HG03521 (cell line): ENCODE measurements around the gene IQCM.

Source experiments
- ATAC-seq: cut with Tn5 transposase; IDR thresholded peaks from one replicate; pipeline ENCODE4 v1.9.1; 2021; ENCODE audit warnings: mild to moderate bottlenecking, moderate library complexity; ENCODE audit not compliant: unreplicated experiment

The IQCM gene

DNA sequence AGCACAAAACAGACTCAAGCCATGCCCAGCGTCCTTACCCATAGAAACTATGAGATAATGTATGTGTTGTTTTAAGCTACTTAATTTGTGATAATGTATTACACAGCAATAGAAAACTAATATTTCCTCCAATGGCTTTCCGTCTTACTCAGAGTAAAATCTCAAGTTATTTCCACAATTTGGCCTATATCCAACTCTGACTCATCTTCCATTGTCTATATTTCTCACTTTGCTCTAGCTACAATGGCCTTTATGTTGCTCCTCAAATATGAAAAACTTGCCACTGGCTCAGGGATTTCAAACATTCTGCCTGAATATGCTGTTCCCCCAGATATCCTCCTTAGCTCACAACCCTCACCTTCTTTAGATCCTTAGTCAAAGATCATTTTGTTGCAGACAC, 31.6 kb downstream of the IQCM start:
- ATAC-seq: no peak

GRCh38 chr4:149781150-149781549, 34.5 kb downstream of the IQCM start:
- ATAC-seq: no peak

- ATAC-seq: no peak
These were observed 47.2 kb downstream of the IQCM start for GRCh38 chr4:149768477-149768876.

DNA sequence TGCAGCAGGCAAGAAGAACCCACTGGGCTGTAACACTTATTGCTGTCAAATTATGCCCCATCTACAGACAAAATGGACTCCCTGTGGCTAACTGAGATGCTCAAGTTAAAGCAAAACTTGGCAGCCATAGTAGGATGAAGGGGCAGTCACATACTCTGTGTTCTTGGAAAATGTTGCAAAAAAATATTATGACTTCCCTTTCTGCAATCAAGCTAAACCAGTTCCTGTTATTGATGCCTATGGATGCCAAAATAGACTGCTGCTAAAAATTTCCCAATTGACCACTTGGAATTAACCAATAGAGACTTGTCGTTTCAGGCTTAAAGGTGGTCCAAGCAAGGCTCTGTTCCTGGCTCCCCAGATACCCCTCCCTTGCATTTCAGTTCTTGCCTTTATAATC, 49.5 kb downstream of the IQCM start:
- no peak for ATAC-seq

GRCh38 chr4:149765630-149766029, 50.0 kb downstream of the IQCM start:
- no peak for ATAC-seq

GRCh38 chr4:149755969-149756368, 59.7 kb downstream of the IQCM start:
- no peak for ATAC-seq

DNA sequence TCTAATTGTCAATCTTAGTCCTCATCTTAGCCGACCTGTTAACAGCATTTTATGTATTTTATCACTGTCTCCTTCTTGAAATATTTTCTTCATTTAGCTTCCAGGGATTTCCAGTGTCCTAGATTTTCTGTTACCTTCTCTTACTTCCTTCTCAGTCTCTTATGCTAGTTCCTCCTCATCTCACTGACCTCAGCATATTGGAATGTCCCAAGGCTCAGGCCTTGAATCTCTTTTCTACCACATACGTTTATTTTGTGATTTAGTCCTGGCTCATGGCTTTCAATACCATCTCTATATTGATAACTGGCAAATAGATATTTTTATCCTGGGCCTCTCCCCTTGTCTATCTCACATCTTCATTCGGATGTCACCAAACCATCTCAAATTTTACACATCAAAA, 61.1 kb downstream of the IQCM start:
- no peak for ATAC-seq

DNA sequence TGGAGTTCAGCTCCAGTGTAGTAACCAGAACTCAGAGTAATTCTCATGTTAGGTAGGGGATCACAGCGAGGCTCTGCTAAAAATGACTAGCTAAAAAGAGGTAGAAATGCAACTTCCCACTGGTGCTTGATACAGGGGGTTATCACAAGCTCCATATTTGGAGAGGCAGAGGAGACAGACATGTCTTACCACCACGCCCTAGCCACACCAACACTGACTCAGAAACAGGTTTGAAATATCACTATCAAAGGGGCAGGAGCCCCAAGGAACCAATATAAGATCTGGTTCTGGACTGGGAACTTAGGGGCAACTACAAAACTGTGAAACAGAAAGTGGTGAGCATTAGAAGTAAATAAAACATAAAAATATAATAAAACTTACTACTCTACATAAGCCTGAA, 62.9 kb downstream of the IQCM start:
- no peak for ATAC-seq

DNA sequence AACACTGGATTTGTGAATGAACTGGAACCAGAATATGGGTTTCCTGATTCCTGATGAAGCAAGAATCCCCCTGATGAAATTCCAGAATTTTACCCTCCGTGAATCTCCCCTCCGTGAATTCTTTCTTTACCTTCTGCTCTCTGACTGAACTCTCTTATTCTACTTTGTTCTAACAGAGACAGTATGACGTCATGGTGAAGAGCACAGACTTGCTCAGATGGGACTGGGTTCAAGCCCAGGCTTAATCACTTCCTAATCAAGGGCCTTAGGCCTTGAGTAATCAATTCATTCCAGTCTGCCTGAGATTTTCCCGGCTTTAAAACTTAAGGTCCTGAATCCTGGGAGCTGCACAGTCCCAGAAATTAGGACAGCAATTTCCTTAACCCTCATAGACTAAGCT, 64.5 kb downstream of the IQCM start:
- ATAC-seq: no peak

DNA sequence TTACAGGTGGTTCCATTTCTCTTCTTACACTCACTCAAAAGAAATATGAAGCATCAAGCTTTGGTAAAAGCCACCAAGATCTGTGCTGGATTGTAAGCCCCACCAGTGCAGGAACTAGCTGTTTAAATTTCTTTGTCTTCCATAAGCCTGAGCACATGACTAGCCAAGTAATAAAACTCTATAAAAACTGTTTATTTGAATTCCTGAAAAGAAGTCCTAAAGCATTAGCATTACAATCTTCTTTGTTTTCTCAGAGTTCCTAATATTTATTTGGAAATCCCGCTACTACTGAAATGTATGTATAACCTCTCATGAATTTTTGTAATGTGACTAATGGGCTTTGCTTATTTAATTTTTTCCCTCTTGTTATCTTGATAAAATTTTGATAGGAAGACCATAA, 65.9 kb downstream of the IQCM start:
- ATAC-seq: no peak

DNA sequence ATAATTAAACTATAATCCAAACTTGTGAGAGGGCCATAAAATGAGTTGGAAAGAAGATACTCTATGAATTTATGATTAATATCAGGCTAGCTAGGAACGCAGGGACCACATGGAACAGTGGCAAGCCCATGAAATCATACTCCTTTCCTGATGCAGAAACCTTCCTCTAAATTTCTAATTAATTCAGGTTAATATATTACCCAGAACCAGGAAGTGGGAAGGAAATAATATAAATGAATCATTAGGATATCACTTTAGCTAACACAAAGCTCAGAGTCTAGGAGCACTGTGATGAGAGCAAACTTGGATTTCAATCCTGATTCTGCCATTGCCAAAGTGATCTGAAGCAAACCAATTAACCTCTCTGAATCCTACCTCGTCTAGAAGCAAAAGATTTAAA, 68.0 kb downstream of the IQCM start:
- no peak for ATAC-seq

DNA sequence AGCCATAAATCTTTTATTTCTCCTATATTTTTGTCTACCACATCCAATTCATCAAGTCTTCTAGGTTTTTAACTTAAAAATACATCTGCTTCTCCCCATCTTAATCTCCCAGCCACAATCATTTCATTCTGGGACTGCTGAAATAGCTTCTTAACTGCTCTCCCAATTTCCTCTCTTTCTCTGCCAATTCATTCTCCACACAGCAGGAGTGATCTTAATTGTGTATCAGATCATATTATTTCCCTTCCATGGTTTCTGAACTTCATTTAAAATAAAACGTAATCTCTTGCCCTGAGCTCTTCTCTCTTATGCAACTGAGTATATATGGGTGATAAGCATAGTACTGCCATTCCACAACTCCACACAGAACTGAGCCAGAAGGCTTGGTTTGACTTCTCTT, 69.4 kb downstream of the IQCM start:
- ATAC-seq: no peak

- ATAC-seq: no peak
These were observed 74.3 kb downstream of the IQCM start for GRCh38 chr4:149741186-149741831.

- no peak for ATAC-seq
These were observed 77.5 kb downstream of the IQCM start for GRCh38 chr4:149738156-149738555.

GRCh38 chr4:149735796-149736195, 79.8 kb downstream of the IQCM start:
- ATAC-seq: no peak

DNA sequence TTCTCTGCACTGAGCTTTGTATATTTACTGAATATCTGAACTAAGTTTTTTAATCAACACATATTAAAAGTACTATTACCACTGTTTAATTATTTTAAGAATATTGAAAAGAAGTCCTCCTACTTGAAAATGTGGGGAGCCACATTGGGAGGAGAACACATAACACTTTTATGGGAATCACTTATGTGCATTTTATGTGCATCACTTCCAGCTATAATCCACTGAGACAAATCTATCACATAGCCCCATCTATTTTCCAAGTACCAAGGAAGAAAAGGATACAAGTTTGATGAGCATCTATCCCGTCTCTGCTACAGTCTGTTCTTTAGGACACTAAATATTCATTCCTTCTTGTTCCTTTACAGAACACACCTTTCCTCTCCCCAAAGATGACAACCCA, 87.2 kb downstream of the IQCM start:
- ATAC-seq: no peak

- no peak for ATAC-seq
These were observed 88.0 kb downstream of the IQCM start for GRCh38 chr4:149727663-149728062.

DNA sequence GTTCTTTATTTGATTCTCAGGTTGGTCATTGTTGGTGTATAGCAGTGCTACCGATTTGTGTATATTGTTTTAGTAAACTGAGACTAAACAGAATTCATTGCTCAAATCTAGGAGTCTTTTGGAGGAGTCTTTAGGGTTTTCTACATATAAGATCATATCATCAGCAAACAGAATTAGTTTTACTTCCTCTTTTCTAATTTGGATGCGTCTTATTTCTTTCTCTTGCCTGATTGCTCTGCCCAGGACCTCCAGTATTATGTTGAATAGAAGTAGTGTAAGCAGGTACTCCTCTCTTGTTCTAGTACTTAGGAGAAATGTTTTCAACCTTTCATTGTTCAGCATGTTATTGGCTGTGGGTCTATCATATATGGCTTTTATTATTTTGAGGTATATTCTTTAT, 92.6 kb downstream of the IQCM start:
- no peak for ATAC-seq

DNA sequence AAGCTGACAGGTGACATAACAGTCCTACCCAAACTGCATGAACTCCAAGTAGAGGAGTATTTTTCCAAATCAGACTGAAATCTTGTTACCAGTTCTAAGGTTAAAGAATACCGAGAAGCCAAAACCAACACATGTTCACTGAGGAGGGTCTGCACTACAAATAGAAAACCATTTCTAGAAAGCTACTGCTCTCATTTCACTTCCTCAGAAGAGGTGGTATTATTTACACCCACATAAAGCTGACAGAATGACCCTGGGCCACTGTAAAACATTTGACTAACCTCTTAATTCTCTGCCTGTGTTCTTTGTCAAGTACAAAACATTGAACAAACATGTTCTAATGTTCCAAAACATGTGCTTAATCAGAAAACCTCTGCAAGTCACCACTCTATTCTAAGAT, 95.8 kb downstream of the IQCM start:
- ATAC-seq: no peak

DNA sequence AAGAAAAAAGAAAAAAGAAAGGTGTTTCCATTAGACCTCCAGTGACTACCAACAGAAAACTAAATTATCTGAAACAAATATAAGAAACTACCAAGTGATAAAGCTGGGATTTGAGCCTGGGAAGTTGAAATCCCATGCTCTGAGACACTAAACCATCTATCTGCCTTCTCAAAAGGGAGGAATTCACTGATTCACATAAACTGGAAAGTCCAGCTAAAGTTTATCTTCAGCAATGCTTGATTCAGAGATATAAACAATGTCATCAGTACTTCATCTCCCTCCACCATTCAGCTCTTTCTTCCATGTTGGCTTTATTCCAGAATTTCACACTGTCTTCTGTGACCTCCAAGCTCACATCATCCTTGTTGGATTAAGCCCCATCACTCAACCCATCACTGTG, 96.3 kb downstream of the IQCM start:
- no peak for ATAC-seq

- ATAC-seq: no peak
These were observed 97.1 kb downstream of the IQCM start for GRCh38 chr4:149718500-149718899.

DNA sequence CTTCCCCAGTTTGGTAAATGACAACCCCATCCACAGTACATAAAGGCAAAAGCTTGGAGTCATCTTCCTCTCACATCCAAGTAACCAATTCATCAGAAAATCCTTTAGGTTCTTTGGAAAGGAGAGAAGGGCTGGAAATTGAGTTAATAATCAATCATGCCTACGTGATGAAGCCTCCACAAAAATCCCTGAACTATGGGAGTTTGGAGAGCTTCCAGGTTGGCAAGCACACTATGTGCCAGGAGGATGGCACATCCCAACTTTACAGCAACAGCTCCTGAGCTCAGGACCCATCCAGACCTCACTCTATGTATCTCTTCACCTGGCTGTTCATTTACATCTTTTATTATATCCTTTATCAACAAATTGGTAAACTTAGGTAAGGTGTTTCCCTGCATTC, 98.9 kb downstream of the IQCM start:
- no peak for ATAC-seq

DNA sequence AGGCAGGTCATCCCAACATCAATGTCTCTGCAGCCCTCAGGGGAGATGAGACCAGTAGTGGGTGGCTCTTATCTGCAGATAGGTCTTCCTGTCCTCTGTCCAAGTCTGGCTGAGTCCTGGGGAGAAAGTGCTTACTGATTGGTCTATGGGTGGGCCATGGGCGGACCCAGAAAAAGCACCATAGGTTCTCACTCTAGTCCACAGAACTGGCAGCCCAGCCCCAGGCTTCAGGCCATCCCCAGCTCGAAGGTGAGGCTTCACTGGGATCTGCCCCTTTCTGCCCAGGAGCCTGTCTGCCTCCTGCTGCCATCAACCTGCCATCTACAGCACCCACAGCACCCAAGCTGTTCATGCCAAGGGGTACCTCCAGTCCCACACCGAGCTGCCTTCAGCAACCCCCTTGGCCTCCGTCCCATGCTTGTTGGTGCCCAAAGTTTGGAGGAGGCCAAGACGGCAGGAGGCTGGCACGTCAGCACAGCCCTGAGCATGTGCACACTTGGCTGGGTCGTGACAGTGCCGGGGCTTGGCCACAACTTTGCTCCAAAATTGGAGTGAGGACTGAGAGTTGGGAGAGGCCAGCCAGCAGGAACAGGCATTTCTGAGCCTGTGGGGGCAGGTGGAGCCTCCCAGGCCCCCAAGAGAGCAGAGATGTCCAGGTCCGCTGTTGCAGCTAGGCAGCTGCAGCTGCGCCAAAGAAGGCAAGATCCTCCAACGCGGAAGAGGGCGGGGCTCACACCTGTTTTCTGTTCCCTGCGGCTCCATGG, 99.6 kb downstream of the IQCM start:
- no peak for ATAC-seq
